Trophoblast cell (in vitro differentiated cells and primary cell): ENCODE results near the gene LRFN5.

ENCODE experiments used
- DNase-seq, 2 donors: peaks; one replicate each; pipeline ENCODE4 v3.0.0-alpha.2; 2016
- H2AFZ ChIP-seq: 2 replicates; pipeline ENCODE4 v1.6.1; 2013; ENCODE audit warnings: low read length, moderate library complexity, mild to moderate bottlenecking; ENCODE audit not compliant: insufficient read depth, poor library complexity
- H2AK5ac ChIP-seq: 2 replicates; pipeline ENCODE4 v1.6.1; 2013; ENCODE audit warnings: mild to moderate bottlenecking, low read length
- H2BK120ac ChIP-seq: 2 replicates; pipeline ENCODE4 v1.6.1; 2013; ENCODE audit warnings: low read length, mild to moderate bottlenecking, moderate library complexity; ENCODE audit not compliant: insufficient read depth, poor library complexity
- H2BK12ac ChIP-seq: 2 replicates; pipeline ENCODE4 v1.6.1; 2013; ENCODE audit warnings: mild to moderate bottlenecking, low read length, moderate library complexity
- H2BK5ac ChIP-seq: 2 replicates; pipeline ENCODE4 v1.6.1; 2013; ENCODE audit warnings: low read length, low read depth, moderate library complexity, mild to moderate bottlenecking; ENCODE audit not compliant: poor library complexity
- H3K14ac ChIP-seq: 2 replicates; pipeline ENCODE4 v1.6.1; 2013; ENCODE audit warnings: mild to moderate bottlenecking, low read length
- H3K18ac ChIP-seq: 2 replicates; pipeline ENCODE4 v1.6.1; 2013; ENCODE audit warnings: mild to moderate bottlenecking, low read length
- H3K23ac ChIP-seq: 2 replicates; pipeline ENCODE4 v1.6.1; 2013; ENCODE audit warnings: low read length
- H3K27ac ChIP-seq: 2 replicates; pipeline ENCODE4 v1.5.1; 2013; ENCODE audit warnings: low read depth, mild to moderate bottlenecking, inconsistent platforms, low read length, moderate library complexity
- H3K27me3 ChIP-seq: 2 replicates; pipeline ENCODE4 v1.6.1; 2013; ENCODE audit warnings: inconsistent platforms, mild to moderate bottlenecking, low read length, moderate library complexity; ENCODE audit not compliant: insufficient read depth
- H3K36me3 ChIP-seq, 2 experiments: 1 replicate in 1 of 2; 2 replicates in 1 of 2; pipeline ENCODE4 v1.6.1; 2013; ENCODE audit warnings: low read length in 2 of 2, mild to moderate bottlenecking in 2 of 2, moderate library complexity in 1 of 2; ENCODE audit not compliant: insufficient read depth in 2 of 2, control insufficient read depth in 1 of 2
- H3K4ac ChIP-seq: 2 replicates; pipeline ENCODE4 v1.6.1; 2013; ENCODE audit warnings: low read depth, mild to moderate bottlenecking, low read length, moderate library complexity
- H3K4me1 ChIP-seq, 2 experiments: 1 replicate in 1 of 2; 2 replicates in 1 of 2; pipeline ENCODE4 v1.6.1; 2013; ENCODE audit warnings: low read length in 2 of 2, mild to moderate bottlenecking in 2 of 2, moderate library complexity in 1 of 2; ENCODE audit not compliant: insufficient read depth in 2 of 2, control insufficient read depth in 1 of 2
- H3K4me2 ChIP-seq: 2 replicates; pipeline ENCODE4 v1.6.1; 2013; ENCODE audit warnings: inconsistent platforms, mild to moderate bottlenecking, low read length, moderate library complexity
- H3K4me3 ChIP-seq: 2 replicates; pipeline ENCODE4 v1.5.1; 2013; ENCODE audit warnings: mild to moderate bottlenecking, low read depth, low read length, inconsistent platforms
- H3K79me1 ChIP-seq: one replicate; pipeline ENCODE4 v1.6.1; 2013; ENCODE audit warnings: low read length
- H3K79me2 ChIP-seq: 2 replicates; pipeline ENCODE4 v1.6.1; 2013; ENCODE audit warnings: low read length, mild to moderate bottlenecking; ENCODE audit not compliant: control insufficient read depth, insufficient read depth, poor library complexity
- H3K9ac ChIP-seq: 2 replicates; pipeline ENCODE4 v1.6.1; 2013; ENCODE audit warnings: mild to moderate bottlenecking, low read length
- H3K9me3 ChIP-seq: 2 replicates; pipeline ENCODE4 v1.6.1; 2013; ENCODE audit warnings: low read depth, mild to moderate bottlenecking, control low read depth, inconsistent platforms, low read length; ENCODE audit not compliant: insufficient read depth
- H4K12ac ChIP-seq: 2 replicates; pipeline ENCODE4 v1.6.1; 2013; ENCODE audit warnings: low read depth, mild to moderate bottlenecking, low read length, moderate library complexity
- H4K8ac ChIP-seq: 2 replicates; pipeline ENCODE4 v1.6.1; 2013; ENCODE audit warnings: low read depth, mild to moderate bottlenecking, low read length, moderate library complexity
- H4K91ac ChIP-seq: one replicate; pipeline ENCODE4 v1.6.1; 2013; ENCODE audit warnings: low read depth, mild to moderate bottlenecking, low read length, moderate library complexity
- WGBS: extraction: QIAGEN DNeasy Blood & Tissue Kit; methylation state at CpG from one replicate; pipeline ENCODE4 v1.1.7; 2013; ENCODE audit warnings: missing lambda C conversion rate; ENCODE audit not compliant: insufficient read length, insufficient coverage; ENCODE audit errors: extremely low coverage; 5-methylcytosine and 5-hydroxymethylcytosine counted together

Gene LRFN5

GRCh38 chr14:41830714-41831406, 224.2 kb downstream of the LRFN5 start:
- no peaks in the 10 kb centered on the region for H3K36me3 ChIP-seq

GRCh38 chr14:41839661-41840060, 233.0 kb downstream of the LRFN5 start:
- Histone ChIP-seq H3K27me3 (no peaks in the 10 kb centered on the region), H4K91ac (no peak overlapping the region), H2BK12ac (no peak overlapping the region), H3K9me3 (no peaks in the 10 kb centered on the region), H4K8ac (no peak overlapping the region), H3K14ac (no peak overlapping the region), H3K4ac (no peak overlapping the region), H3K23ac (no peak overlapping the region), H3K27ac (no peak overlapping the region), H2AFZ (no peak overlapping the region), H2BK5ac (no peak overlapping the region), H3K9ac (no peak overlapping the region), H3K4me1 (no peaks in the 10 kb centered on the region), H3K18ac (no peak overlapping the region), H3K4me2 (no peak overlapping the region), H4K12ac (no peak overlapping the region), H3K36me3 (no peaks in the 10 kb centered on the region), H2BK120ac (no peak overlapping the region), H3K79me2 (no peaks in the 10 kb centered on the region), H3K4me3 (no peak overlapping the region), H3K79me1 (no peaks in the 10 kb centered on the region), H2AK5ac (no peak overlapping the region)
- no peak for DNase-seq
- no CpG with 5 or more reads among the region's 2 CpGs for WGBS

More at GRCh38 chr14:41830714-41831406, 224.2 kb downstream of the LRFN5 start:
- no peak for DNase-seq
- Histone ChIP-seq H2AFZ (no peak overlapping the region), H4K8ac (no peak overlapping the region), H3K4me1 (no peaks in the 10 kb centered on the region), H3K18ac (no peak overlapping the region), H3K4ac (no peak overlapping the region), H3K14ac (no peak overlapping the region), H2BK12ac (no peak overlapping the region), H3K9me3 (no peaks in the 10 kb centered on the region), H3K79me1 (no peaks in the 10 kb centered on the region), H3K4me2 (no peak overlapping the region), H3K23ac (no peak overlapping the region), H2BK120ac (no peak overlapping the region), H3K79me2 (no peaks in the 10 kb centered on the region), H2AK5ac (no peak overlapping the region), H3K27ac (no peak overlapping the region), H3K4me3 (peak overlapping the region; percentile 2), H3K27me3 (no peaks in the 10 kb centered on the region), H2BK5ac (no peak overlapping the region), H4K91ac (no peak overlapping the region), H4K12ac (no peak overlapping the region), H3K9ac (no peak overlapping the region)
- WGBS = no CpG with 5 or more reads among the region's 2 CpGs

- no peak overlapping the region for H3K4ac ChIP-seq
- H2BK12ac ChIP-seq = no peak overlapping the region
- no peak overlapping the region for H2AK5ac ChIP-seq
- H2BK5ac ChIP-seq = no peak overlapping the region
- H3K4me1 ChIP-seq = no peaks in the 10 kb centered on the region
- no peak overlapping the region for H3K9ac ChIP-seq
- H3K4me3 ChIP-seq = no peak overlapping the region
- H3K18ac ChIP-seq = no peak overlapping the region
- H2AFZ ChIP-seq = no peak overlapping the region
- no CpG with 5 or more reads among the region's 2 CpGs for WGBS
- H3K23ac ChIP-seq = no peak overlapping the region
- H3K79me1 ChIP-seq = no peaks in the 10 kb centered on the region
- no peaks in the 10 kb centered on the region for H3K36me3 ChIP-seq
- no peak overlapping the region for H3K27ac ChIP-seq
- H4K91ac ChIP-seq = no peak overlapping the region
- H4K12ac ChIP-seq = no peak overlapping the region
- no peaks in the 10 kb centered on the region for H3K9me3 ChIP-seq
- H2BK120ac ChIP-seq = no peak overlapping the region
- no peaks in the 10 kb centered on the region for H3K27me3 ChIP-seq
- no peak overlapping the region for H3K4me2 ChIP-seq
- no peak overlapping the region for H3K14ac ChIP-seq
- H3K79me2 ChIP-seq = no peaks in the 10 kb centered on the region
- DNase-seq = no peak
- H4K8ac ChIP-seq = no peak overlapping the region
Observed at GRCh38 chr14:41859336-41859735, 252.7 kb downstream of the LRFN5 start.

- no peaks in the 10 kb centered on the region for H3K79me1 ChIP-seq
- H3K4me1 ChIP-seq = no peaks in the 10 kb centered on the region
- no CpG with 5 or more reads among the region's 1 CpG for WGBS
- H3K4me2 ChIP-seq = no peak overlapping the region
- H2AFZ ChIP-seq = no peak overlapping the region
- H3K9me3 ChIP-seq = no peaks in the 10 kb centered on the region
- no peak overlapping the region for H2AK5ac ChIP-seq
- no peak overlapping the region for H3K14ac ChIP-seq
- no peak overlapping the region for H3K27ac ChIP-seq
- no peak overlapping the region for H3K18ac ChIP-seq
- no peak overlapping the region for H3K4me3 ChIP-seq
- no peak for DNase-seq
- no peaks in the 10 kb centered on the region for H3K36me3 ChIP-seq
- no peak overlapping the region for H4K12ac ChIP-seq
- H2BK120ac ChIP-seq = no peak overlapping the region
- no peak overlapping the region for H3K9ac ChIP-seq
- H2BK5ac ChIP-seq = no peak overlapping the region
- no peak overlapping the region for H3K23ac ChIP-seq
- no peak overlapping the region for H4K8ac ChIP-seq
- no peaks in the 10 kb centered on the region for H3K27me3 ChIP-seq
- no peak overlapping the region for H2BK12ac ChIP-seq
- H3K79me2 ChIP-seq = no peaks in the 10 kb centered on the region
- no peak overlapping the region for H3K4ac ChIP-seq
- H4K91ac ChIP-seq = no peak overlapping the region
Observed at GRCh38 chr14:41860586-41860985, 253.9 kb downstream of the LRFN5 start.
